WTC11 (cell line): Measurements from ENCODE around the gene ROR2. TPM values are rescaled to one million over a fixed set of nuclear protein-coding genes. Genes with fewer than 3 reads are reported as not detected.

Experiments used
- ATAC-seq: fragments of 200-7000 bp; cut with Tn5 transposase; 2 replicates; pipeline ENCODE4 v1.10.0; 2021; ENCODE audit warnings: mild to moderate bottlenecking, moderate library complexity
- CTCF ChIA-PET: fragments of 300-600 bp; sonication (Branson Sonifier 250); formaldehyde crosslinking; loops from one replicate; lab custom pipeline; 2021; ENCODE audit warnings: antibody characterized with exemption; lab: Charles Lee
- POLR2A ChIA-PET: fragments of 350-600 bp; sonication (Branson Sonifier 250); formaldehyde crosslinking; loops from one replicate; lab custom pipeline; 2021; ENCODE audit warnings: antibody characterized with exemption; lab: Charles Lee
- DNase-seq: peaks from one replicate; pipeline ENCODE4 v3.0.0; 2021; ENCODE audit warnings: low spot score
- H3K27ac Mint-ChIP-seq: 2 replicates; pipeline ENCODE4 v1.8.0; 2021; ENCODE audit warnings: mixed read lengths
- H3K27me3 Mint-ChIP-seq: 2 replicates; pipeline ENCODE4 v1.8.0; 2021; ENCODE audit warnings: low read depth, mild to moderate bottlenecking, moderate library complexity, mixed read lengths
- H3K36me3 Mint-ChIP-seq: 2 replicates; pipeline ENCODE4 v1.8.0; 2021; ENCODE audit warnings: mixed read lengths
- H3K4me1 Mint-ChIP-seq: 2 replicates; pipeline ENCODE4 v1.8.0; 2022; ENCODE audit warnings: mixed read lengths
- H3K4me3 Mint-ChIP-seq: 2 replicates; pipeline ENCODE4 v1.8.0; 2021; ENCODE audit warnings: mild to moderate bottlenecking, moderate library complexity, mixed read lengths
- H3K9me3 Mint-ChIP-seq: 2 replicates; pipeline ENCODE4 v1.8.0; 2021; ENCODE audit warnings: mixed read lengths
- CREB1 ChIP-seq: sonication (generic); formaldehyde crosslinking; IDR thresholded peaks from 2 replicates; pipeline ENCODE4 v1.8.0; 2023; ENCODE audit warnings: mild to moderate bottlenecking, missing genetic modification reagents
- ETV6 ChIP-seq: sonication (generic); formaldehyde crosslinking; IDR thresholded peaks from 2 replicates; pipeline ENCODE4 v1.8.1; 2022; ENCODE audit warnings: mild to moderate bottlenecking, missing genetic modification reagents
- GTF2I ChIP-seq: fragments of 250-450 bp; sonication (Bioruptor Pico); conservative IDR thresholded peaks from 2 replicates; pipeline ENCODE4 v1.4.0; 2021; ENCODE audit warnings: mild to moderate bottlenecking
- MXD4 ChIP-seq: fragments of 250-450 bp; sonication (Bioruptor Pico); IDR thresholded peaks from 2 replicates; pipeline ENCODE4 v1.8.0; 2021; ENCODE audit warnings: mild to moderate bottlenecking, moderate library complexity, borderline replicate concordance
- SMAD3 ChIP-seq: sonication (generic); formaldehyde crosslinking; IDR thresholded peaks from 2 replicates; pipeline ENCODE4 v1.8.0; 2022; ENCODE audit warnings: missing genetic modification reagents, mild to moderate bottlenecking, borderline replicate concordance
- TEAD4 ChIP-seq: sonication (generic); formaldehyde crosslinking; IDR thresholded peaks from 2 replicates; pipeline ENCODE4 v1.8.0; 2022; ENCODE audit warnings: mild to moderate bottlenecking, missing genetic modification reagents
- ZNF138 ChIP-seq: sonication (generic); formaldehyde crosslinking; conservative IDR thresholded peaks from 2 replicates; pipeline ENCODE4 v1.8.1; 2022; ENCODE audit warnings: mild to moderate bottlenecking, moderate library complexity, missing genetic modification reagents
- ZNF219 ChIP-seq: sonication (generic); formaldehyde crosslinking; IDR thresholded peaks from 2 replicates; pipeline ENCODE4 v1.8.0; 2023; ENCODE audit warnings: missing genetic modification reagents, mild to moderate bottlenecking, borderline replicate concordance
- ZNF263 ChIP-seq: sonication (generic); formaldehyde crosslinking; IDR thresholded peaks from 2 replicates; pipeline ENCODE4 v1.8.1; 2022; ENCODE audit warnings: low read depth, mild to moderate bottlenecking, moderate library complexity, missing genetic modification reagents
- ZNF671 ChIP-seq: fragments of 250-450 bp; sonication (Bioruptor Pico); IDR thresholded peaks from 2 replicates; pipeline ENCODE4 v1.8.0; 2021; ENCODE audit warnings: mild to moderate bottlenecking
- total RNA-seq: library from RNA; stranded (reverse); gene quantifications from 3 replicates; pipeline ENCODE4 v1.2.3, GENCODE V29; 2021
- TF ChIP-seq, protein P1 (sequence below): sonication (generic); formaldehyde crosslinking; conservative IDR thresholded peaks from 2 replicates; pipeline ENCODE4 v1.8.1; 2023; ENCODE audit warnings: mild to moderate bottlenecking, low read depth, missing genetic modification reagents, moderate library complexity
- TF ChIP-seq, protein P2 (sequence below): fragments of 250-450 bp; sonication (Bioruptor Pico); IDR thresholded peaks from 2 replicates; pipeline ENCODE4 v1.8.0; 2021; ENCODE audit warnings: mild to moderate bottlenecking
- TF ChIP-seq, protein P3 (sequence below): sonication (generic); formaldehyde crosslinking; IDR thresholded peaks from 2 replicates; pipeline ENCODE4 v1.8.1; 2022; ENCODE audit warnings: low read depth, mild to moderate bottlenecking, moderate library complexity, missing genetic modification reagents, borderline replicate concordance
- TF ChIP-seq, protein P4 (sequence below): sonication (generic); formaldehyde crosslinking; IDR thresholded peaks from 2 replicates; pipeline ENCODE4 v1.8.0; 2022; ENCODE audit warnings: missing genetic modification reagents

Gene ROR2
- total RNA-seq, 1 experiment from 2014 or later, result 19.8 TPM

- DNase-seq, result no peak
- Mint-ChIP-seq H3K4me1 (peaks cover 64% of the 10 kb centered on the region), H3K27me3 (no peaks in the 10 kb centered on the region), H3K9me3 (no peaks in the 10 kb centered on the region), H3K27ac (no peak overlapping the region), H3K4me3 (no peak overlapping the region), H3K36me3 (no peaks in the 10 kb centered on the region)
- TF ChIP-seq MXD4 (CRISPR knock-in tag) (no peak), GTF2I (CRISPR knock-in tag) (no peak), ZNF671 (no peak), TEAD4 (CRISPR knock-in tag) (no peak), CREB1 (no peak), ZNF219 (CRISPR knock-in tag) (no peak), ZNF263 (CRISPR knock-in tag) (no peak), ETV6 (no peak)
- TF ChIP-seq, protein P1, sequence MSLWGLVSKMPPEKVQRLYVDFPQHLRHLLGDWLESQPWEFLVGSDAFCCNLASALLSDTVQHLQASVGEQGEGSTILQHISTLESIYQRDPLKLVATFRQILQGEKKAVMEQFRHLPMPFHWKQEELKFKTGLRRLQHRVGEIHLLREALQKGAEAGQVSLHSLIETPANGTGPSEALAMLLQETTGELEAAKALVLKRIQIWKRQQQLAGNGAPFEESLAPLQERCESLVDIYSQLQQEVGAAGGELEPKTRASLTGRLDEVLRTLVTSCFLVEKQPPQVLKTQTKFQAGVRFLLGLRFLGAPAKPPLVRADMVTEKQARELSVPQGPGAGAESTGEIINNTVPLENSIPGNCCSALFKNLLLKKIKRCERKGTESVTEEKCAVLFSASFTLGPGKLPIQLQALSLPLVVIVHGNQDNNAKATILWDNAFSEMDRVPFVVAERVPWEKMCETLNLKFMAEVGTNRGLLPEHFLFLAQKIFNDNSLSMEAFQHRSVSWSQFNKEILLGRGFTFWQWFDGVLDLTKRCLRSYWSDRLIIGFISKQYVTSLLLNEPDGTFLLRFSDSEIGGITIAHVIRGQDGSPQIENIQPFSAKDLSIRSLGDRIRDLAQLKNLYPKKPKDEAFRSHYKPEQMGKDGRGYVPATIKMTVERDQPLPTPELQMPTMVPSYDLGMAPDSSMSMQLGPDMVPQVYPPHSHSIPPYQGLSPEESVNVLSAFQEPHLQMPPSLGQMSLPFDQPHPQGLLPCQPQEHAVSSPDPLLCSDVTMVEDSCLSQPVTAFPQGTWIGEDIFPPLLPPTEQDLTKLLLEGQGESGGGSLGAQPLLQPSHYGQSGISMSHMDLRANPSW, result no peak
- TF ChIP-seq, protein P2, sequence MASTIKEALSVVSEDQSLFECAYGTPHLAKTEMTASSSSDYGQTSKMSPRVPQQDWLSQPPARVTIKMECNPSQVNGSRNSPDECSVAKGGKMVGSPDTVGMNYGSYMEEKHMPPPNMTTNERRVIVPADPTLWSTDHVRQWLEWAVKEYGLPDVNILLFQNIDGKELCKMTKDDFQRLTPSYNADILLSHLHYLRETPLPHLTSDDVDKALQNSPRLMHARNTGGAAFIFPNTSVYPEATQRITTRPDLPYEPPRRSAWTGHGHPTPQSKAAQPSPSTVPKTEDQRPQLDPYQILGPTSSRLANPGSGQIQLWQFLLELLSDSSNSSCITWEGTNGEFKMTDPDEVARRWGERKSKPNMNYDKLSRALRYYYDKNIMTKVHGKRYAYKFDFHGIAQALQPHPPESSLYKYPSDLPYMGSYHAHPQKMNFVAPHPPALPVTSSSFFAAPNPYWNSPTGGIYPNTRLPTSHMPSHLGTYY (CRISPR knock-in tag), result no peak
- TF ChIP-seq, protein P3, sequence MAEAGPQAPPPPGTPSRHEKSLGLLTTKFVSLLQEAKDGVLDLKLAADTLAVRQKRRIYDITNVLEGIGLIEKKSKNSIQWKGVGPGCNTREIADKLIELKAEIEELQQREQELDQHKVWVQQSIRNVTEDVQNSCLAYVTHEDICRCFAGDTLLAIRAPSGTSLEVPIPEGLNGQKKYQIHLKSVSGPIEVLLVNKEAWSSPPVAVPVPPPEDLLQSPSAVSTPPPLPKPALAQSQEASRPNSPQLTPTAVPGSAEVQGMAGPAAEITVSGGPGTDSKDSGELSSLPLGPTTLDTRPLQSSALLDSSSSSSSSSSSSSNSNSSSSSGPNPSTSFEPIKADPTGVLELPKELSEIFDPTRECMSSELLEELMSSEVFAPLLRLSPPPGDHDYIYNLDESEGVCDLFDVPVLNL (CRISPR knock-in tag), result no peak
- no peak for ATAC-seq
- ChIA-PET POLR2A (interaction anchor here (1.0 to 1.2 kb wide), 2 partner anchors 12 to 49 kb away, joined by 3 to 4 read pairs; partner anchors contain the start of gene ROR2), CTCF (interaction anchor here (1.1 to 2.7 kb wide), 3 partner anchors 48 to 53 kb away, joined by 3 to 12 read pairs (median 7); partner anchors contain the start of gene ROR2)
These were observed 49.2 kb downstream of the ROR2 start for GRCh38 chr9:91900797-91901177.

- TF ChIP-seq, protein P4, sequence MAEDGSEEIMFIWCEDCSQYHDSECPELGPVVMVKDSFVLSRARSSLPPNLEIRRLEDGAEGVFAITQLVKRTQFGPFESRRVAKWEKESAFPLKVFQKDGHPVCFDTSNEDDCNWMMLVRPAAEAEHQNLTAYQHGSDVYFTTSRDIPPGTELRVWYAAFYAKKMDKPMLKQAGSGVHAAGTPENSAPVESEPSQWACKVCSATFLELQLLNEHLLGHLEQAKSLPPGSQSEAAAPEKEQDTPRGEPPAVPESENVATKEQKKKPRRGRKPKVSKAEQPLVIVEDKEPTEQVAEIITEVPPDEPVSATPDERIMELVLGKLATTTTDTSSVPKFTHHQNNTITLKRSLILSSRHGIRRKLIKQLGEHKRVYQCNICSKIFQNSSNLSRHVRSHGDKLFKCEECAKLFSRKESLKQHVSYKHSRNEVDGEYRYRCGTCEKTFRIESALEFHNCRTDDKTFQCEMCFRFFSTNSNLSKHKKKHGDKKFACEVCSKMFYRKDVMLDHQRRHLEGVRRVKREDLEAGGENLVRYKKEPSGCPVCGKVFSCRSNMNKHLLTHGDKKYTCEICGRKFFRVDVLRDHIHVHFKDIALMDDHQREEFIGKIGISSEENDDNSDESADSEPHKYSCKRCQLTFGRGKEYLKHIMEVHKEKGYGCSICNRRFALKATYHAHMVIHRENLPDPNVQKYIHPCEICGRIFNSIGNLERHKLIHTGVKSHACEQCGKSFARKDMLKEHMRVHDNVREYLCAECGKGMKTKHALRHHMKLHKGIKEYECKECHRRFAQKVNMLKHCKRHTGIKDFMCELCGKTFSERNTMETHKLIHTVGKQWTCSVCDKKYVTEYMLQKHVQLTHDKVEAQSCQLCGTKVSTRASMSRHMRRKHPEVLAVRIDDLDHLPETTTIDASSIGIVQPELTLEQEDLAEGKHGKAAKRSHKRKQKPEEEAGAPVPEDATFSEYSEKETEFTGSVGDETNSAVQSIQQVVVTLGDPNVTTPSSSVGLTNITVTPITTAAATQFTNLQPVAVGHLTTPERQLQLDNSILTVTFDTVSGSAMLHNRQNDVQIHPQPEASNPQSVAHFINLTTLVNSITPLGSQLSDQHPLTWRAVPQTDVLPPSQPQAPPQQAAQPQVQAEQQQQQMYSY (CRISPR knock-in tag), result 0 out of 2 replicates have a peak, but pooled peaks have one; percentile 19
- TF ChIP-seq SMAD3 (CRISPR knock-in tag) (no peak), ZNF138 (CRISPR knock-in tag) (no peak)
- no peaks in the 10 kb centered on the region for H3K9me3 Mint-ChIP-seq
- peaks cover 65% of the 10 kb centered on the region for H3K4me1 Mint-ChIP-seq
- no peaks in the 10 kb centered on the region for H3K36me3 Mint-ChIP-seq
- ATAC-seq, result peak; percentile 33
- DNase-seq, result no peak
- no peak overlapping the region for H3K27ac Mint-ChIP-seq
- ChIA-PET CTCF (interaction anchor here (1.1 to 2.7 kb wide), 3 partner anchors 48 to 54 kb away, joined by 3 to 12 read pairs (median 7); partner anchors contain the start of gene ROR2), POLR2A (interaction anchor here (1.0 to 1.2 kb wide), 2 partner anchors 11 to 49 kb away, joined by 3 to 4 read pairs; partner anchors contain the start of gene ROR2)
- no peak overlapping the region for H3K4me3 Mint-ChIP-seq
- no peaks in the 10 kb centered on the region for H3K27me3 Mint-ChIP-seq
These were observed 49.8 kb downstream of the ROR2 start for GRCh38 chr9:91900055-91900796.
